HepG2 (cell line): Measurements from ENCODE around the gene SLC24A4. TPM values are rescaled to one million over a fixed set of nuclear protein-coding genes. Genes with fewer than 3 reads are reported as not detected.

ENCODE experiments used
- ATAC-seq: fragments of 200-7000 bp; cut with Tn5 transposase; 3 replicates; pipeline ENCODE4 v1.9.1; 2020; ENCODE audit warnings: mild to moderate bottlenecking, moderate library complexity
- BruUV-seq: library from RNA; stranded (reverse); fragments of 400-500 nt; replicated peaks from 2 replicates; lab custom pipeline; 2021; lab: Mats Ljungman, UMichigan
- CTCF ChIA-PET: fragments of 300-600 bp; formaldehyde crosslinking; extraction: SDS; loops from one replicate; lab custom pipeline; 2021; ENCODE audit warnings: low total read pairs, inconsistent platforms, low intra/inter-chr PET ratio; lab: Yijun Ruan, JAX
- POLR2A ChIA-PET: fragments of 350-600 bp; sonication (Branson Sonifier 250); formaldehyde crosslinking; loops from one replicate; lab custom pipeline; 2020; ENCODE audit warnings: antibody characterized with exemption, inconsistent platforms; lab: Yijun Ruan, JAX
- DNase-seq: peaks from one replicate; pipeline ENCODE4 v3.0.0-alpha.2; 2015; ENCODE audit warnings: low spot score
- FAIRE-seq: peaks from 3 replicates; lab custom pipeline; 2011; peaks lifted over from hg19 to GRCh38; lab: Jason Lieb, UNC
- H2AFZ ChIP-seq: one replicate; pipeline ENCODE4 v1.6.1; 2011; ENCODE audit warnings: low read length, inconsistent platforms
- H3K27ac ChIP-seq: fragments of 300-600 bp; 3 replicates; pipeline ENCODE4 v1.8.0; 2011; ENCODE audit warnings: mixed run types, mild to moderate bottlenecking, mixed read lengths, low read length, inconsistent platforms; ENCODE audit not compliant: insufficient read depth; ENCODE audit errors: extremely low read length
- H3K27me3 ChIP-seq, 2 experiments: fragments of 200-600 bp in 1 of 2; 2 replicates in 1 of 2; 3 replicates in 1 of 2; pipeline versions ENCODE4 v1.6.0 to v1.8.0; 2011; ENCODE audit warnings: low read length in 2 of 2, mild to moderate bottlenecking in 2 of 2, moderate library complexity in 2 of 2, inconsistent platforms in 1 of 2; ENCODE audit not compliant: insufficient read depth in 2 of 2, control insufficient read depth in 1 of 2
- H3K36me3 ChIP-seq, 2 experiments: fragments of 200-600 bp in 1 of 2; replicated peaks in 1 of 2; 2 replicates in 1 of 2; 3 replicates in 1 of 2; pipeline versions ENCODE4 v1.5.1 to v1.8.0; 2011; ENCODE audit warnings: low read length in 2 of 2, inconsistent platforms in 1 of 2; ENCODE audit not compliant: insufficient read depth in 2 of 2, control insufficient read depth in 1 of 2
- H3K4me1 ChIP-seq: 2 replicates; pipeline ENCODE4 v1.5.1; 2012; ENCODE audit warnings: low read length, inconsistent platforms; ENCODE audit not compliant: insufficient read depth
- H3K4me2 ChIP-seq: 2 replicates; pipeline ENCODE4 v1.6.0; 2011; ENCODE audit warnings: low read depth, low read length, inconsistent platforms
- H3K4me3 ChIP-seq, 3 experiments: fragments of 200-600 bp in 1 of 3; sonication (generic), shearing (Covaris generic) in 1 of 3; replicated peaks in 1 of 3; 2 replicates each; pipeline ENCODE4 v1.5.1; 2011 to 2016; ENCODE audit warnings: low read length in 3 of 3, inconsistent platforms in 2 of 3, low read depth in 2 of 3, mild to moderate bottlenecking in 2 of 3, control low read depth in 1 of 3, mixed read lengths in 1 of 3; ENCODE audit not compliant: insufficient read depth in 1 of 3
- H3K79me2 ChIP-seq: one replicate; pipeline ENCODE4 v1.6.1; 2011; ENCODE audit warnings: low read length, inconsistent platforms; ENCODE audit not compliant: insufficient read depth
- H3K9ac ChIP-seq: 2 replicates; pipeline ENCODE4 v1.6.0; 2011; ENCODE audit warnings: mild to moderate bottlenecking, low read depth, low read length, inconsistent platforms; ENCODE audit not compliant: insufficient read depth
- H3K9me3 ChIP-seq: 2 replicates; pipeline ENCODE4 v1.5.1; 2012; ENCODE audit warnings: mild to moderate bottlenecking, low read length
- H4K20me1 ChIP-seq: 2 replicates; pipeline ENCODE4 v1.6.0; 2011; ENCODE audit warnings: inconsistent platforms, mild to moderate bottlenecking, low read length, moderate library complexity; ENCODE audit not compliant: insufficient read depth
- FOSL2 ChIP-seq: sonication (generic); formaldehyde crosslinking; IDR thresholded peaks from 2 replicates; pipeline ENCODE4 v1.4.0; 2020; ENCODE audit warnings: missing genetic modification reagents
- MEIS1 ChIP-seq: sonication (generic); formaldehyde crosslinking; IDR thresholded peaks from 2 replicates; pipeline ENCODE4 v1.9.0; 2021; ENCODE audit warnings: mild to moderate bottlenecking, missing genetic modification reagents, moderate library complexity, borderline replicate concordance
- SMYD3 ChIP-seq: sonication (generic); formaldehyde crosslinking; IDR thresholded peaks from 2 replicates; pipeline ENCODE4 v1.8.1; 2023; ENCODE audit warnings: mild to moderate bottlenecking, missing genetic modification reagents
- ZNF253 ChIP-seq: sonication (generic); formaldehyde crosslinking; IDR thresholded peaks from 2 replicates; pipeline ENCODE4 v1.8.0; 2022; ENCODE audit warnings: mild to moderate bottlenecking, missing genetic modification reagents, borderline replicate concordance
- ZNF432 ChIP-seq: sonication (generic); formaldehyde crosslinking; IDR thresholded peaks from 2 replicates; pipeline ENCODE4 v1.5.0; 2020; ENCODE audit warnings: missing genetic modification reagents, mild to moderate bottlenecking, borderline replicate concordance
- ZNF709 ChIP-seq: sonication (generic); formaldehyde crosslinking; IDR thresholded peaks from 2 replicates; pipeline ENCODE4 v1.5.0; 2020; ENCODE audit warnings: mild to moderate bottlenecking, missing genetic modification reagents
- ZNF766 ChIP-seq: sonication (generic); formaldehyde crosslinking; IDR thresholded peaks from 2 replicates; pipeline ENCODE4 v1.5.0; 2020; ENCODE audit warnings: missing genetic modification reagents, borderline replicate concordance
- WGBS: methylation state at CpG from one replicate; pipeline ENCODE4 v1.1.6; 2017; ENCODE audit warnings: low lambda C conversion rate; 5-methylcytosine and 5-hydroxymethylcytosine counted together
- in situ Hi-C: cut with HindIII; loops from 2 replicates; pipeline ENCODE4 v1.10.0; 2017; ENCODE audit warnings: low pct_unique_long_range_greater_than_20kb; ENCODE audit not compliant: extremely low pct_ligation_motif_present
- intact Hi-C: fragments of 100-400 bp; cut with micrococcal nuclease; formaldehyde crosslinking; loops from one replicate; pipeline ENCODE4 v1.10.0; 2022; ENCODE audit not compliant: unreplicated experiment
- polyA plus RNA-seq, 8 experiments: library from polyadenylated mRNA; depleted of rRNA in 3 of 8; stranded (reverse) in 7 of 8; unstranded in 1 of 8; fragments of >200 nt; fragmentation: Illumina TruSeq in 4 of 8; extraction: Trizol in 4 of 8; gene quantifications; 2 replicates each; pipeline versions ENCODE4 v1.2.1 to v1.2.3, GENCODE V29; 2011 to 2016; ENCODE audit warnings: low read depth in 4 of 8, missing spikeins in 1 of 8, mixed read lengths in 1 of 8; ENCODE audit not compliant: insufficient read depth in 1 of 8
- total RNA-seq, 5 experiments: library from RNA; depleted of rRNA; stranded (reverse); fragments of >200 nt; fragmentation: Illumina TruSeq; extraction: Trizol; gene quantifications; 2 replicates each; pipeline ENCODE4 v1.2.3, GENCODE V29; 2016; ENCODE audit warnings: low read depth in 1 of 5
- TF ChIP-seq, protein P1 (sequence below): sonication (generic); formaldehyde crosslinking; IDR thresholded peaks from 2 replicates; pipeline ENCODE4 v1.4.0; 2020; ENCODE audit warnings: missing genetic modification reagents
- TF ChIP-seq, protein P2 (sequence below): sonication (generic); formaldehyde crosslinking; IDR thresholded peaks from 2 replicates; pipeline ENCODE4 v1.4.0; 2020; ENCODE audit warnings: missing genetic modification reagents
- TF ChIP-seq, protein P3 (sequence below): sonication (generic); formaldehyde crosslinking; conservative IDR thresholded peaks from 2 replicates; pipeline ENCODE4 v1.8.0; 2022; ENCODE audit warnings: low read depth, missing genetic modification reagents
- TF ChIP-seq, protein P4 (sequence below): sonication (generic); formaldehyde crosslinking; IDR thresholded peaks from 2 replicates; pipeline ENCODE4 v1.5.0; 2020; ENCODE audit warnings: missing genetic modification reagents
- TF ChIP-seq, protein P5 (sequence below): sonication (generic); formaldehyde crosslinking; IDR thresholded peaks from 2 replicates; pipeline ENCODE4 v1.8.0; 2022; ENCODE audit warnings: mild to moderate bottlenecking, missing genetic modification reagents, moderate library complexity

SLC24A4 gene
- total and polyA plus RNA-seq, 2 of the 13 experiments (the other 11 are each of a cell fraction or from before 2014, with no cell fraction given) = not detected

DNA sequence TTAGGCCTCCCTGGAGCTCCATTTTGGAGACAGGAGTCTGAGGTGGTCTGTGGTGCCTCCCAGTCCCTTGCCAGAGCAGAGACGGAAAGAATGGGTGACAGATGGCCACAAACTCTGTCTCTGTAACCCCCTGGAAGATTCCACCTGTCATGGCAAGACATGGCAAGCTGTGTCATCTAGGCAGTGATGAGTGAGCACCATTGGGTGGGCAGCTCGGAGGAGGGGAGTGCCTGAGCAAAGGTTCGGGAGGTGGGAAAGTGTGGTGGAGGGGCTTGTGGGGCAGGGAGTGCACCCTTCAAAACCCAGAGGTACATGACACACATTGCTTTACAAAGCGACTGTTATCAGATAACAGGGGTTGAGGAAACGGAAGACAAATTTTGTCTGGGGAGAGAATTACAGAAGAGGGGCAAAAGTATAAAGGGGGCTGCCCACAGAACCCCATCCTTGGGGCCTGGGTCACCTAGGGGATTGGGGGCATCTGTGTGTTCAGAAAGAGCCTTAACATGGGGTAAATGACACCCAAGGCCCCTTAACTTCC lies 194.1 kb downstream of the SLC24A4 start (continued):
- TF ChIP-seq, protein P1, sequence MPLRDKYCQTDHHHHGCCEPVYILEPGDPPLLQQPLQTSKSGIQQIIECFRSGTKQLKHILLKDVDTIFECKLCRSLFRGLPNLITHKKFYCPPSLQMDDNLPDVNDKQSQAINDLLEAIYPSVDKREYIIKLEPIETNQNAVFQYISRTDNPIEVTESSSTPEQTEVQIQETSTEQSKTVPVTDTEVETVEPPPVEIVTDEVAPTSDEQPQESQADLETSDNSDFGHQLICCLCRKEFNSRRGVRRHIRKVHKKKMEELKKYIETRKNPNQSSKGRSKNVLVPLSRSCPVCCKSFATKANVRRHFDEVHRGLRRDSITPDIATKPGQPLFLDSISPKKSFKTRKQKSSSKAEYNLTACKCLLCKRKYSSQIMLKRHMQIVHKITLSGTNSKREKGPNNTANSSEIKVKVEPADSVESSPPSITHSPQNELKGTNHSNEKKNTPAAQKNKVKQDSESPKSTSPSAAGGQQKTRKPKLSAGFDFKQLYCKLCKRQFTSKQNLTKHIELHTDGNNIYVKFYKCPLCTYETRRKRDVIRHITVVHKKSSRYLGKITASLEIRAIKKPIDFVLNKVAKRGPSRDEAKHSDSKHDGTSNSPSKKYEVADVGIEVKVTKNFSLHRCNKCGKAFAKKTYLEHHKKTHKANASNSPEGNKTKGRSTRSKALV (CRISPR knock-in tag) = no peak

DNA sequence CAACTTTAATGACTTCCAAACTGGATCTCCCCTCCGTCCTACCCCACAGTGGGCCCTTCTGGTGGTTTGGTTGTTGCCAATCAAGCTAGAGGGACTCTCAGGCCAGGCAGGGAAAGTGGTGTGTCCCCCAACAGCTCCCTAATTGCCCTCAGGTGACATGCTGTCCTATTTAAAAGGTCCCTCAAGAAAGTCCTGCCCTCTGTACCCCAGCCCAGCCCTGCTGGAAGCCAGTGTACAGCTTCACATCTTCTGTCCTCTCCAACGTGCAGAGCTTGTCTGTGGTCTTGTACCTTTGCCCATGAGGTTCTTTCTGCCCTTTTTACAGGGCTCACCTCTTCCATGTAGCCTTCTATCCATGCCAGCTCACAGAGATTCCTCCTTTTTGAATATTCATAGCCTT lies 194.8 kb downstream of the SLC24A4 start:
- FAIRE-seq (no peak), ATAC-seq (no peak), DNase-seq (no peak)
- peaks cover 20% of the 10 kb centered on the region for H3K4me1 ChIP-seq
- no peaks in the 10 kb centered on the region for H3K9me3 ChIP-seq
- CTCF ChIA-PET = no interaction called here
- H2AFZ ChIP-seq = no peak overlapping the region
- H3K27ac ChIP-seq = no peak overlapping the region
- 91% methylated on average over 2 of the region's 2 CpGs for WGBS
- no TSS peak for BruUV-seq
- in situ Hi-C loops (no loop called here), intact Hi-C loops (no loop called here)
- POLR2A ChIA-PET = no interaction called here
- no peaks in the 10 kb centered on the region for H4K20me1 ChIP-seq
- H3K27me3 ChIP-seq = no peaks in the 10 kb centered on the region
- H3K9ac ChIP-seq = no peak overlapping the region
- no peak overlapping the region for H3K4me2 ChIP-seq
- H3K79me2 ChIP-seq = peaks cover 21% of the 10 kb centered on the region
- no peak overlapping the region for H3K4me3 ChIP-seq
- H3K36me3 ChIP-seq = no peaks in the 10 kb centered on the region; a peak in 2 of 5 replicates
- TF ChIP-seq ZNF432 (no peak), ZNF253 (CRISPR knock-in tag) (no peak), MEIS1 (CRISPR knock-in tag) (no peak), ZNF709 (CRISPR knock-in tag) (no peak), ZNF766 (no peak), FOSL2 (CRISPR knock-in tag) (no peak), SMYD3 (no peak)
- TF ChIP-seq, protein P2, sequence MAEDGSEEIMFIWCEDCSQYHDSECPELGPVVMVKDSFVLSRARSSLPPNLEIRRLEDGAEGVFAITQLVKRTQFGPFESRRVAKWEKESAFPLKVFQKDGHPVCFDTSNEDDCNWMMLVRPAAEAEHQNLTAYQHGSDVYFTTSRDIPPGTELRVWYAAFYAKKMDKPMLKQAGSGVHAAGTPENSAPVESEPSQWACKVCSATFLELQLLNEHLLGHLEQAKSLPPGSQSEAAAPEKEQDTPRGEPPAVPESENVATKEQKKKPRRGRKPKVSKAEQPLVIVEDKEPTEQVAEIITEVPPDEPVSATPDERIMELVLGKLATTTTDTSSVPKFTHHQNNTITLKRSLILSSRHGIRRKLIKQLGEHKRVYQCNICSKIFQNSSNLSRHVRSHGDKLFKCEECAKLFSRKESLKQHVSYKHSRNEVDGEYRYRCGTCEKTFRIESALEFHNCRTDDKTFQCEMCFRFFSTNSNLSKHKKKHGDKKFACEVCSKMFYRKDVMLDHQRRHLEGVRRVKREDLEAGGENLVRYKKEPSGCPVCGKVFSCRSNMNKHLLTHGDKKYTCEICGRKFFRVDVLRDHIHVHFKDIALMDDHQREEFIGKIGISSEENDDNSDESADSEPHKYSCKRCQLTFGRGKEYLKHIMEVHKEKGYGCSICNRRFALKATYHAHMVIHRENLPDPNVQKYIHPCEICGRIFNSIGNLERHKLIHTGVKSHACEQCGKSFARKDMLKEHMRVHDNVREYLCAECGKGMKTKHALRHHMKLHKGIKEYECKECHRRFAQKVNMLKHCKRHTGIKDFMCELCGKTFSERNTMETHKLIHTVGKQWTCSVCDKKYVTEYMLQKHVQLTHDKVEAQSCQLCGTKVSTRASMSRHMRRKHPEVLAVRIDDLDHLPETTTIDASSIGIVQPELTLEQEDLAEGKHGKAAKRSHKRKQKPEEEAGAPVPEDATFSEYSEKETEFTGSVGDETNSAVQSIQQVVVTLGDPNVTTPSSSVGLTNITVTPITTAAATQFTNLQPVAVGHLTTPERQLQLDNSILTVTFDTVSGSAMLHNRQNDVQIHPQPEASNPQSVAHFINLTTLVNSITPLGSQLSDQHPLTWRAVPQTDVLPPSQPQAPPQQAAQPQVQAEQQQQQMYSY (CRISPR knock-in tag) = no peak
- TF ChIP-seq, protein P3, sequence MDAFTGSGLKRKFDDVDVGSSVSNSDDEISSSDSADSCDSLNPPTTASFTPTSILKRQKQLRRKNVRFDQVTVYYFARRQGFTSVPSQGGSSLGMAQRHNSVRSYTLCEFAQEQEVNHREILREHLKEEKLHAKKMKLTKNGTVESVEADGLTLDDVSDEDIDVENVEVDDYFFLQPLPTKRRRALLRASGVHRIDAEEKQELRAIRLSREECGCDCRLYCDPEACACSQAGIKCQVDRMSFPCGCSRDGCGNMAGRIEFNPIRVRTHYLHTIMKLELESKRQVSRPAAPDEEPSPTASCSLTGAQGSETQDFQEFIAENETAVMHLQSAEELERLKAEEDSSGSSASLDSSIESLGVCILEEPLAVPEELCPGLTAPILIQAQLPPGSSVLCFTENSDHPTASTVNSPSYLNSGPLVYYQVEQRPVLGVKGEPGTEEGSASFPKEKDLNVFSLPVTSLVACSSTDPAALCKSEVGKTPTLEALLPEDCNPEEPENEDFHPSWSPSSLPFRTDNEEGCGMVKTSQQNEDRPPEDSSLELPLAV (CRISPR knock-in tag) = no peak
- TF ChIP-seq, protein P4, sequence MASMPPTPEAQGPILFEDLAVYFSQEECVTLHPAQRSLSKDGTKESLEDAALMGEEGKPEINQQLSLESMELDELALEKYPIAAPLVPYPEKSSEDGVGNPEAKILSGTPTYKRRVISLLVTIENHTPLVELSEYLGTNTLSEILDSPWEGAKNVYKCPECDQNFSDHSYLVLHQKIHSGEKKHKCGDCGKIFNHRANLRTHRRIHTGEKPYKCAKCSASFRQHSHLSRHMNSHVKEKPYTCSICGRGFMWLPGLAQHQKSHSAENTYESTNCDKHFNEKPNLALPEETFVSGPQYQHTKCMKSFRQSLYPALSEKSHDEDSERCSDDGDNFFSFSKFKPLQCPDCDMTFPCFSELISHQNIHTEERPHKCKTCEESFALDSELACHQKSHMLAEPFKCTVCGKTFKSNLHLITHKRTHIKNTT = no peak
- TF ChIP-seq, protein P5, sequence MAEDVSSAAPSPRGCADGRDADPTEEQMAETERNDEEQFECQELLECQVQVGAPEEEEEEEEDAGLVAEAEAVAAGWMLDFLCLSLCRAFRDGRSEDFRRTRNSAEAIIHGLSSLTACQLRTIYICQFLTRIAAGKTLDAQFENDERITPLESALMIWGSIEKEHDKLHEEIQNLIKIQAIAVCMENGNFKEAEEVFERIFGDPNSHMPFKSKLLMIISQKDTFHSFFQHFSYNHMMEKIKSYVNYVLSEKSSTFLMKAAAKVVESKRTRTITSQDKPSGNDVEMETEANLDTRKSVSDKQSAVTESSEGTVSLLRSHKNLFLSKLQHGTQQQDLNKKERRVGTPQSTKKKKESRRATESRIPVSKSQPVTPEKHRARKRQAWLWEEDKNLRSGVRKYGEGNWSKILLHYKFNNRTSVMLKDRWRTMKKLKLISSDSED = no peak
